Measurements from ENCODE around the gene TPSD1.
"Not testable (repeated sequence)": the region's sequence is repeated elsewhere in the genome, so short reads cannot be mapped to it uniquely, and the experiment has no call there.

Gene TPSD1

GRCh38 chr16:1220841-1221627 lies 34.8 kb upstream of the TPSD1 start:
- DNase-seq (ENCODE audit: low spot score): no peak

GRCh38 chr16:1221628-1222552 lies 34.0 kb upstream of the TPSD1 start:
- no peak for DNase-seq (ENCODE audit: low spot score)

GRCh38 chr16:1222553-1223354 lies 33.1 kb upstream of the TPSD1 start:
- DNase-seq (ENCODE audit: low spot score): no peak

DNA sequence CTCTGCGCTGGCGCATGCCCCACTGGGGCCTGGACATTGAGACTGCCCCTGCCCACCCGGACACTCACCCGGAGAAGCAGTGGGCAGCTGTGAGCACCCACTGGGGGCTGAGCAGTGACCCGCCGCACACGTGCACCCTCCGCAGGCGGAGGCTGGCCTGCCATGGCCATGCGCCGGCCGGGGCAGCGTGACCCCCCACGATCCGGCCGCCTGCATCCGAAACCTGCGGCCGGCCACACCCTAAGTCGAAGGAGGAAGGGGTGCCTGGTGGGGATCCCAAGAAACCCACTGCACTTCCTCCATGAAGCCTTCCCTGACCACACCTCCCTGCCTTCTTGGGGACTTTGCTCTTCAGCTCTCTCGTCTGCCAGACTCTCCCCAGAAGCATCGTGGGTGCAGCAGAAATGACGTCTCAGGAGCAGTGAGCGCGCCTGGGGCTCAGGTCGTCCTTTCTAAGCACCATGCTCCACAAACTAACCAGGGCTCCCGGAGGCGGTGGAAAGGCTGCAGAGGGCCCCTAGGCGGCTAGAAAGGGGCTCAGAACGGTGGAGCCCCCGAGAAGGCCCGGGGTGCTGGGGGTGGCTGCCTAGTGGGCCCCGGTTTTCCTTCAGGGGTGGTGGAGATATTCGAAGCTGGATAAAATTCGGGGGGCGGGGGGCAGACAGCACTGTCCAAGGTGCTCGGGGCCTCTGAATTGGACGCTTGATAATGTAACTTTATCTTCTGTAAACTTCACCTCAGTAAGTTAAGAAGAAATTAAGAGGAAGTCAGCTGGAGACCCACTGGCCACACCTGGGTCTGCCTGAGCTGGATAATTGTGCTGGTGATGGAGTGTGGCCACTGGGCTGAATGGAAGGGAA lies 32.3 kb upstream of the TPSD1 start:
- DNase-seq (ENCODE audit: low spot score): no peak

GRCh38 chr16:1224558-1224957 lies 31.3 kb upstream of the TPSD1 start:
- no peak for DNase-seq (ENCODE audit: low spot score)

DNA sequence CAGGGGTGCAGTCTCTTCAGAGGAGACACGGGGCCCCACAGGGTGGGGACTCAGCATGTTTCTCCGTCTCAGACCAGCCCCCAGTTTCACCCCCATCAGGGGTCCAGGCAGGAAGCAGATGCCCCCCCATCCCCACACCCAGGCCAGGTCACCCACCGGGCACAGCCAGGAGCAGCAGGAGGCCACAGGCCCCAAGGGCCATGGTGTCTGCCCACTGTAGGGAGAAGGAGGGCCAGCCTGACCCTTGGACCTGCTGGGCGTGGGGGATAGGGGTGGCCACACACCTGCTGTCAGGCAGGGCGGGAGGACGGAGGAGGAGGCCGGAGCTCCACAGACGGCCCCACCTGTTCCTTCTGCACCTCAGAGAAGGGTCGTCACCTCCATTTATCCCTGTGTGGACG lies 30.8 kb upstream of the TPSD1 start, which contains the start of gene TPSG1:
Gene TPSG1, minus strand, starts transcription at position 218 of the 401 bp plus-strand sequence. Its CDS starts 16 bp downstream, at position 202.
- no peak for DNase-seq (ENCODE audit: low spot score)

- not testable (repeated sequence) for DNase-seq (ENCODE audit: low spot score)
Observed at GRCh38 chr16:1225728-1226311, 30.0 kb upstream of the TPSD1 start.

GRCh38 chr16:1226692-1227091 lies 29.2 kb upstream of the TPSD1 start:
- not testable (repeated sequence) for DNase-seq (ENCODE audit: low spot score)

- not testable (repeated sequence) for DNase-seq (ENCODE audit: low spot score)
Observed at GRCh38 chr16:1228227-1228626, 27.6 kb upstream of the TPSD1 start.

DNA sequence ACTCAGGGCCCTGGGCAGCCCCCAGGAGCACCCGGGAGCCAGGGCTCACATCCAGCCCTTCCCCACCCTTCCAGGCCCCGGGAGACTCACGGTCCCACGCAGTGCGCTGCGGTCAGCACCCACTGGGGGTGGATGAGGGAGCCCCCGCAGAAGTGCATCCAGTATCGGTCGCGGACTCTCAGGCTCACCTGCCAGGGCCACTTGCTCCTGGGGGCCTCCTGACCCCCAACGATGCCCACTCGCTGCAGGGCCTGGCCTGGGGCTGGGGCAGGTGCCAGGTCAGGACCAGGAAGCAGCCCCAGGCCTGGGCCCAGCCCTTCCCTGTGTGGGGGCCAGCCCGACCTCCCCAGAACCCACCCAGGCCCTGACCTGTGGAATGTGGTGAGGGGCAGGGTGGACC lies 26.4 kb upstream of the TPSD1 start:
- DNase-seq (ENCODE audit: low spot score): not testable (repeated sequence)

DNA sequence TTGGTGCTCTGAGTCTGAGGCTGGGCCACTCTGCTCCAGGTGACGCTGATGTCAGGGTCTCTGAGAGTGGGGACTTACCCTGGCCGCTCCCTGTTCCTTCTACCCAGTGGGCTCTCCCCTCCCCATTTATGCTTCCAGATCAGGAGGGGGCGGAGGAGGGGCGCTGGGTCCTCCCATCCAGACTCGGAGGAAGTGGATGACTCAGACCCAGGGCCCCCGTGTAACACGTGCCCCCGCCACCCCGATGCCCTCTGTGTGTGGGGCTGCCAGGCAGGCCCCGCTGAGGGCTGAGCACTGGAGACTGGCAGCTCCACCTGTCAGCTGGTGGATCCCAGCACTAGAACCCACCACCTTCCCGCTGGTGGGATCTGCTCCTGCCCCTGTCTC lies 25.8 kb upstream of the TPSD1 start, which contains the start of gene TPSB2:
Gene TPSB2, minus strand, starts transcription at position 101 of the 387 bp plus-strand sequence. CDS start 233 bp downstream, outside the sequence.
- DNase-seq (ENCODE audit: low spot score): not testable (repeated sequence)

DNA sequence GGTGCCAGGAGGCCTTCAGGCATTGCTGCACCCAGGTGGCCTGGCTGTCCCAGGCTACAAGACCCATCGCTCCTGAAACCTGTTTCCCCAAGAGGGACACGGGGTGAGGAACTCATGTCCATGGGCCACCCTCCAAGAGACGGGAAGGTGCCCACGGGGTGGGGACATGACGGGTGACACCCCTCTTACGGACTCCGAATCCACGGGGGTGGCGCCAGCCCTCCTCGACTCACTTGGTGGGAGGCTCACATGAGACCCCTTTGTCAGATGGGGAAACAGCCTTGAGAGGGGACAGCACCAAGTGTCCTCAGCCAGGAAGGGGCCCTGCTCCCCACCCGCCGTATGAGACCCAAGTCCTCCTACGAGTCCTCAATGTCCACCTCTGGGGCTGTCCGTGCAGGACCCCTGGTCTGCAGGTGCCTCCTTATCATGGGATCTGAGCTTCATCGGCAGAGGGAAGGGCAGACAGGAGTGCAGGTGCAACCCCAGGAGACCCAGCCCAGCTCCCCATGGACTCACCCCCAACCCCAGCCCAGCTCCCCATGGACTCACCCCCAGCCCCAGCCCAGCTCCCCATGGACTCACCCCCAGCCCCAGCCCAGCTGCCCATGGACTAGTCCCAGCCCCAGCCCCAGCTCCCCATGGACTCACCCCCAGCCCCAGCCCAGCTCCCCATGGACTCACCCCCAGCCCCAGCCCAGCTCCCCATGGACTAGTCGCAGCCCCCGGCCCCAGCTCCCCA lies 25.2 kb upstream of the TPSD1 start:
- not testable (repeated sequence) for DNase-seq (ENCODE audit: low spot score)

DNA sequence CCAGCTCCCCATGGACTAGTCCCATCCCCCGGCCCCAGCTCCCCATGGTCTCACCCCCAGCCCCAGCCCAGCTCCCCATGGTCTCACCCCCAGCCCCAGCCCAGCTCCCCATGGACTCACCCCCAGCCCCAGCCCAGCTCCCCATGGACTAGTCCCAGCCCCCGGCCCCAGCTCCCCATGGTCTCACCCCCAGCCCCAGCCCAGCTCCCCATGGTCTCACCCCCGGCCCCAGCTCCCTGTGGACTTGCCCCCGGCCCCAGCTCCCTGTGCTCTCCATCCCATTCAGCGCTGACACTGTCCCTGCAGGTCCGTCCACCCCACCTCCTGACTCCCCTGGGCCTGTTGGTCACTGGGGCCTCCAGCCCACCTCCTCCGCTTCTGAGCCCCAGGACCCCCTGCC lies 24.6 kb upstream of the TPSD1 start:
- DNase-seq (ENCODE audit: low spot score): not testable (repeated sequence)

DNA sequence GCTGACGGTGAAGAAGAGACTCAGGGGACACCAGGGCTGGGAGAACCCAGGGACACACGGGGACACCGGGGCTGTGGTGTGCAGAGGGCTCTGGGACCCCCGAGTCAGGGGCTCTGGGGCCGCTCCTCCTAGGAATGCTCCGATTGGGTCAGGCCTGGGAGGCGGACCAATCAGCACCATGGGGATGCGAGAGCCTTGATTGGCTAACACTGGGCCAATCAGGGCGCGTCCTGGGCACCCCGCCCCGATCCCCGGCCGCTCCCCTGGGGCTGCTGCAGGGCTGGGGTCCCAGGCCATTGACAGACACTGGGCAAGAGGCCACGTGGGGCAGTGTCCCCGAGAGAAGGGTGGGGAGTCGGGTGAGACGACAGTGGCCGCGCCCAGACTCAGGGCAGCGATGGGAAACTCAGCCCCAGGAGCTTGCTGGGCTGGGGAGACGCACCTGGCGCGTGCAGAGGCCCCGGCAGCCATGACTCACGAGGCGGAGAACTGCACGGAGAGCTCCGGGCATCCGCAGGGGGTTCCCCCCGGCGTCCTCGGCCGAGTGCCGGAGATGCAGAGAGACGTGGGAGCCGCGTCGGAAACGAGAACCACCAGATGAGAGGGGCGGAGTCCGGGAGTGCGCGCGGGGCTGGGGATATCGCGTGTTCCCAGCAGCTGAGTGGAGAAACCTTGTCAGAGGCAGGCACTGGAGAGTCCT lies 23.7 kb upstream of the TPSD1 start:
- not testable (repeated sequence) for DNase-seq (ENCODE audit: low spot score)

DNA sequence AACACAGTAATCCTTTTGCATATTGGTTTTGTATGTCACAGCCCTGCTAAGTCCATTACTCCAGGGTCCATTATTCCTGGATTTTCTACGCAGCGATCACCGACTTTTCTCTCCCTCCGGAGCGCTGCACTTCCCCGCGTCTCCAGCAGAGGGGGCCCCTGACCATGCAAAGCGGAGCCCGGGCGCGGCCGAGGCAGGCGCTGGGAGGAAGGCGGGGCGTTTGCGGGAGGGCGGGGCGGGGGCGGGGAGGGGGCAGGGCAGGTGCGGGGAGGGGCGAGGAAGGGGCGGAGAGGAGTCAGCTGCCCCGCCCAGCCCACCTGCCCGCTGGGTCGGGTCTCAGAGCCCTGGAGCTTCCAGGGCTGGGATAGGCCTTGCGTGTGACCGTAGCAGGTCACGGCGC lies 19.2 kb upstream of the TPSD1 start:
- DNase-seq (ENCODE audit: low spot score): not testable (repeated sequence)

DNA sequence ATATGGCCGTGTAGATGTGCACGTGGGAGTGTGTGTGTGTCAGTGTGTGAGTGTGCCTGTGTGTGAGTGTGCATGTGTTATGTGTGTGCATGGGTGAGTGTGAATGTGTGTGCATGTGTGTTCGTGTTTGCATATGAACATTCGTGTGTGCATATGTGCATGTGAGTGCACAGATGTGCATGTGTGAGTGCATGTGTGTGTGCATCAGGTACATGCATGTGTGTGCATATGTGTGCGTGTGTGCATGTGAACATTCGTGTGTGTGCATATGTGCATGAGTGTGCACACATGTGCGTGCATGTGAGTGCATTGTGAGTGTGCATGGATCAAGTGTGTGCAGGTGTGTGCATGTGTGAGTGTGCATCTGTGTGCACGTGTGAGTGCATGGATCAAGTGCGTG lies 17.9 kb upstream of the TPSD1 start:
- no peak for DNase-seq (ENCODE audit: low spot score)

DNA sequence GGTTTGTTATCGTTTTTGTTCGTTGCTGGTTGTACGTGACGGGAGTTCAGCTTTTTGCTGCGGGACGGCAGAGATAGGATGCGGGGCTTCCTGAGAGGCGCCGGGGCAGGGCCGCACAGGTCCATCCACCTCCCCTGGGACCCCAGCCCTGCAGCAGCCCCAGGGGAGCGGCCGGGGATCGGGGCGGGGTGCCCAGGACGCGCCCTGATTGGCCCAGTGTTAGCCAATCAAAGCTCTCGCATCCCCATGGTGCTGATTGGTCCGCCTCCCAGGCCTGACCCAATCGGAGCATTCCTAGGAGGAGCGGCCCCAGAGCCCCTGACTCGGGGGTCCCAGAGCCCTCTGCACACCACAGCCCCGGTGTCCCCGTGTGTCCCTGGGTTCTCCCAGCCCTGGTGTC lies 17.0 kb upstream of the TPSD1 start:
- DNase-seq (ENCODE audit: low spot score): not testable (repeated sequence)

DNA sequence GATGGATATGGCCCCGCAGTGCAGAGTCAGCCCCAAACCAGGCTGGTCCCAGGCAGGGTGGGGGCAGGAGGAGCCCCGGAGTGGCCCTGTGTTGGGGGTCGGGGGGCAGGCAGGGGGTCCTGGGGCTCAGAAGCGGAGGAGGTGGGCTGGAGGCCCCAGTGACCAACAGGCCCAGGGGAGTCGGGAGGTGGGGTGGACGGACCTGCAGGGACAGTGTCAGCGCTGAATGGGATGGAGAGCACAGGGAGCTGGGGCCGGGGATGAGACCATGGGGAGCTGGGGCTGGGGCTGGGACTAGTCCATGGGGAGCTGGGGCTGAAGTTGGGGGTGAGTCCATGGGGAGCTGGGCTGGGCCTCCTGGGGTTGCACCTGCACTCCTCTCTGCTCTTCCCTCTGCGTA lies 16.3 kb upstream of the TPSD1 start:
- not testable (repeated sequence) for DNase-seq (ENCODE audit: low spot score)

DNA sequence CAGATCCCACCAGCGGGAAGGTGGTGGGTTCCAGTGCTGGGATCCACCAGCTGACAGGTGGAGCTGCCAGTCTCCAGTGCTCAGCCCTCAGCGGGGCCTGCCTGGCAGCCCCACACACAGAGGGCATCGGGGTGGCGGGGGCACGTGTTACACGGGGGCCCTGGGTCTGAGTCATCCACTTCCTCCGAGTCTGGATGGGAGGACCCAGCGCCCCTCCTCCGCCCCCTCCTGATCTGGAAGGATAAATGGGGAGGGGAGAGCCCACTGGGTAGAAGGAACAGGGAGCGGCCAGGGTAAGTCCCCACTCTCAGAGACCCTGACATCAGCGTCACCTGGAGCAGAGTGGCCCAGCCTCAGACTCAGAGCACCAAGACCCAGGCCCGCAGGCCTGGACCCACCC lies 15.4 kb upstream of the TPSD1 start, which contains the start of gene TPSAB1:
Gene TPSAB1, plus strand, starts transcription at position 270 of the 400 bp plus-strand sequence. CDS start 234 bp downstream, outside the sequence.
- not testable (repeated sequence) for DNase-seq (ENCODE audit: low spot score)
